Activated naive CD8-positive, alpha-beta T cell treated with anti-CD3 and anti-CD28 coated beads, Interleukin-2, amount 10 ng/mL, durations not matched to agents 7 days and 5 days (primary cell): ENCODE results near the gene PRKCH. TPM values are rescaled to one million over a fixed set of nuclear protein-coding genes. Genes with fewer than 3 reads are reported as not detected.

Experiments used
- ATAC-seq: fragments of 150-1000 bp; cut with Tn5 transposase; one replicate; pipeline ENCODE4 v1.10.0; 2021; ENCODE audit warnings: low read depth, moderate library complexity
- POLR2A ChIA-PET: fragments of 350-600 bp; sonication (Branson Sonifier 250); formaldehyde crosslinking; loops from one replicate; lab custom pipeline; 2021; ENCODE audit warnings: antibody characterized with exemption; lab: Charles Lee
- DNase-seq: peaks from one replicate; pipeline ENCODE4 v3.0.0; 2021
- H3K27ac Mint-ChIP-seq: one replicate; pipeline ENCODE4 v1.8.0; 2022; ENCODE audit warnings: mild to moderate bottlenecking, mixed read lengths
- H3K27me3 Mint-ChIP-seq: one replicate; pipeline ENCODE4 v1.8.0; 2022; ENCODE audit warnings: mild to moderate bottlenecking, moderate library complexity, mixed read lengths
- H3K36me3 Mint-ChIP-seq: one replicate; pipeline ENCODE4 v1.8.0; 2021; ENCODE audit warnings: mild to moderate bottlenecking, mixed read lengths
- H3K4me1 Mint-ChIP-seq: one replicate; pipeline ENCODE4 v1.8.0; 2021; ENCODE audit warnings: mixed read lengths
- H3K4me3 Mint-ChIP-seq: one replicate; pipeline ENCODE4 v1.8.0; 2022; ENCODE audit warnings: mild to moderate bottlenecking, moderate library complexity, mixed read lengths
- H3K9me3 Mint-ChIP-seq: one replicate; pipeline ENCODE4 v1.8.0; 2021; ENCODE audit warnings: mixed read lengths
- total RNA-seq, 2 experiments: library from RNA; stranded (reverse); gene quantifications; one replicate each; pipeline ENCODE4 v1.2.3, GENCODE V29; 2021

The PRKCH gene
- total RNA-seq, 2 experiments from 2014 or later: 318 TPM

DNA sequence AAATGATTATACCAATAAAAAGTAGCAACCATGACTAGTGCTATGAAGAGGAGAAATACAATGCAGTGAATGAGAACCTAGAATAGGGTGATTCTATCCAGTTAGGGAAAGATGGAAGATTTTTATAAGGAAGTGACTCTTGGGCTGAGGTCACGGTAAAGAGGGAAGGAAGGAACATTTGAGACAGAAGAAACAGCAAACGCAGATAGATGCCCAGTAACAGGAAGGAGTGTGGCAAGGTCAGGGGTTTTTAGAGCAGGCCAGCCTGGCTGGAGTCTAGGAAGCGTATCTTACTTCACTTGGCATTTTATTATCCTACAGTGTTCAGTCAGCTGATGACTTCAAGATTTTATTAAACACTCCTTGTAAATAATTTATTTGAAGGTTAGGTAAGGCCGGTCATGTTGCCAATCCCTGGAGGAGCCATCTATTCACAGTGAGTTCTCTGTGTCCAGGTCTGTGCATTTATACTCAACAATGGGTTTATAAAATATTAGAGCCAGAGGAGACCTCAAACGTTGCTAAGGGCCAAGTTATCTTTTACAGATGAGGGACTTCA is 170.6 kb downstream of the PRKCH start:
- Mint-ChIP-seq H3K36me3 (peaks cover 31% of the 10 kb centered on the region), H3K27ac (no peak overlapping the region), H3K27me3 (no peaks in the 10 kb centered on the region), H3K4me1 (peaks cover 24% of the 10 kb centered on the region), H3K4me3 (no peak overlapping the region), H3K9me3 (no peaks in the 10 kb centered on the region)
- no peak for DNase-seq
- POLR2A ChIA-PET: no interaction called here
- ATAC-seq: no peak

DNA sequence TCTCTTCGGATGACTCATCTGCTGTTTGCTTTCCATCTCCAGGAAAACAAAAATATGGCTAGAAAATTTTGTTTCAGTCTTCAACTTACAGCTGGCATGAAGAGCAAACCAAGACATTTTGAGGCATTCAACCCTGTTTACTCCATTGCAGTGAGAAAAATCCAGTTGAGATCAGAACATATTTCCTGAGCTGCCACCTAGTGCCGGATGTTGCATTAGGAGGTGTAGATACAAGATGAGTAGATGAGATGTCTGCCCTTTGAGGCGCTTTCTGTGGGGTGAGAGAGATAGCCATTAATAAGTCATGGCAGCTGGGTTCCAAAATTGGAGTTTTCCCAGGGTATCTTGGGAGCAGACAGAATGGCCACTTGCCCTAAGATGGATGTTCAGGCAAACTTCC is 171.1 kb downstream of the PRKCH start:
- H3K4me3 Mint-ChIP-seq: no peak overlapping the region
- no peak for DNase-seq

DNA sequence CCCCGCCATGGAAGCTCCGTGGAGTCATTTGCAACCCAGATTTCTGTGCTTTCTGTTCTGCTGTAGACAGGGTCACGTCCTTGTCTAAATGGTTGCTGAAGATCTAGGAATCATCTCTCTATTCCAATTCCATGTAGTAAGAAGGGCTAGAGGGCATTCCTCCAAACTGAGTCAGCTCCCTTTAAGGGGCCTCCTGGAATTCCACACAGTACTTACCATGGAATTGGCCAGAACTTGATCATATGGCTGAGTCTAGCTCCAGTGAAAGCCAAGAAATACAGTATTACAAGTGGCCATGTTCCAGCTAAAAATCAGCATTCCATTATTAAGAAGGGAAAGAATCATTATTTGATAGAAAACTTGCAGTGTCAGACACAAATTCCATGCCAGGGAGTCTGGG is 171.9 kb downstream of the PRKCH start:
- Mint-ChIP-seq H3K27ac (no peak overlapping the region), H3K36me3 (peaks cover 33% of the 10 kb centered on the region), H3K27me3 (no peaks in the 10 kb centered on the region), H3K9me3 (no peaks in the 10 kb centered on the region), H3K4me1 (peaks cover 19% of the 10 kb centered on the region), H3K4me3 (no peak overlapping the region)
- POLR2A ChIA-PET: interaction anchor here (0.8 to 1.8 kb wide), 2 partner anchors 9 to 14 kb away, joined by 3 to 8 read pairs; no protein-coding TSS in a partner anchor
- ATAC-seq (no peak), DNase-seq (no peak)

More for the DNA sequence above, 171.1 kb downstream of the PRKCH start:
- Mint-ChIP-seq H3K4me1 (peaks cover 19% of the 10 kb centered on the region), H3K27ac (no peak overlapping the region), H3K27me3 (no peaks in the 10 kb centered on the region), H3K9me3 (no peaks in the 10 kb centered on the region), H3K36me3 (peaks cover 31% of the 10 kb centered on the region)
- POLR2A ChIA-PET: interaction anchor here (0.5 kb wide), 1 partner anchor 12 kb away, joined by 3 read pairs; no protein-coding TSS in a partner anchor
- ATAC-seq: no peak

DNA sequence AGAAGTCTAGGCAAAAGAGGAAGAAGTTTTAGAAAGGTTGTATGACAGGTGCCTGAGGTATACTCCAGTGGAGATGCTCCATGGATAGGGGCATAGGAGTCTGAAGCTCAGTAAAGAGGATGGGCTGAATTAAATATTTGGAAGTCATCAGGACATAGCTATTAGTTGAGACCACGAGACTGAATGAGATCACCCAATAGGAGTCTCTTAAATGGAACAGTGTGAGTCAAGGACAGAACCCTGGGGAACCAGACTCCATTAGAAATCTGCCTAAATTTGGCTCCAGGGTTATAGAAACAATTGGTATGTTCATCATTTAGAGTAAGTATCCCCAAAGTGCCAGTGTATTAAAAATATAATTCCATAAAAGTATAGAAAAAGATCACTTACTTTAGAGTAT is 172.6 kb downstream of the PRKCH start:
- peaks cover 33% of the 10 kb centered on the region for H3K36me3 Mint-ChIP-seq
- DNase-seq (no peak), ATAC-seq (no peak)
- H3K4me3 Mint-ChIP-seq: no peak overlapping the region
- H3K27me3 Mint-ChIP-seq: no peaks in the 10 kb centered on the region
- H3K9me3 Mint-ChIP-seq: no peaks in the 10 kb centered on the region
- POLR2A ChIA-PET: interaction anchor here (1.8 kb wide), 1 partner anchor 15 kb away, joined by 8 read pairs; no protein-coding TSS in a partner anchor
- H3K4me1 Mint-ChIP-seq: peaks cover 19% of the 10 kb centered on the region
- no peak overlapping the region for H3K27ac Mint-ChIP-seq

DNA sequence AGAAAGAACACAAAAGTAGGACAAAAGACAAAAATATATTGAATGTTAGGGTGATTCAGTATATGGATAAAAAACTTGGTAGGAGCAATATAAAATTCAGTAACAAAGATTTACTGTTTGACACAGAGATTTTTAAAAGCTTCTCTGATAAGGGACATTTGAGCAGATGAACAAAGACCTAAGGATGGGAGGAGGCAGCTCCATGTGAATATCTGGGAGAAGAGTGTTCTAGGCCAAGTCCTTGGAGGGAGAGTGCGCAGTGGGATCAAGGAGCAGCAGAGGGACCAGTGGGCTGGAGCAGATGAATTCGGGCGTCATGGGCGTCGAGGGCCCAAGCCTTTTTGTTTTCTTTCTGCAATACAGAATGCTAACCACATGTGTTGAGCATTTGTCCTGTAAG is 174.4 kb downstream of the PRKCH start:
- ATAC-seq (no peak), DNase-seq (no peak)
- H3K4me1 Mint-ChIP-seq: peaks cover 27% of the 10 kb centered on the region
- POLR2A ChIA-PET: no interaction called here
- H3K27ac Mint-ChIP-seq: peak overlapping the region; percentile 8
- H3K9me3 Mint-ChIP-seq: no peaks in the 10 kb centered on the region
- no peak overlapping the region for H3K4me3 Mint-ChIP-seq
- H3K36me3 Mint-ChIP-seq: peaks cover 41% of the 10 kb centered on the region
- H3K27me3 Mint-ChIP-seq: no peaks in the 10 kb centered on the region

DNA sequence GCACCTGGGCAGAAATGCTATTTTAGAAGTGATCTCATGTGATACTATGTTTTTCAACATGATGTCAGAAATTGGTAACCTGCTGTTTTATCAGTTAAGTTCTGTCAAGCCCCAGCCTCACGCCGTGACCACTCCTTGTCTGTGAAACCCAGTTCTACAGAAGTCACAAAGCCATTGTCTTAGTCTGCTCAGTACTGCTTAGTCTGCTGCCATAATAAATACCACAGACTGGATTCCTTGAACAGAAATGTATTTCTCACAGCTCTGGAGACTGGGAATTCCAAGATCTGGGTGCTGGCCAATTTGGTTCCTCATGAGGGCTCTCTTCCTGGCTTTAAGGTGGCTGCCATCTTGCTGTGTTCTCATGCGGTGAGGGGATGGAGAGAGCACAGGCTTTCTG is 176.9 kb downstream of the PRKCH start:
- no peaks in the 10 kb centered on the region for H3K27me3 Mint-ChIP-seq
- no peak overlapping the region for H3K27ac Mint-ChIP-seq
- DNase-seq (no peak), ATAC-seq (no peak)
- no peak overlapping the region for H3K4me3 Mint-ChIP-seq
- H3K9me3 Mint-ChIP-seq: no peaks in the 10 kb centered on the region
- peaks cover 46% of the 10 kb centered on the region for H3K36me3 Mint-ChIP-seq
- H3K4me1 Mint-ChIP-seq: peaks cover 45% of the 10 kb centered on the region
- POLR2A ChIA-PET: no interaction called here

DNA sequence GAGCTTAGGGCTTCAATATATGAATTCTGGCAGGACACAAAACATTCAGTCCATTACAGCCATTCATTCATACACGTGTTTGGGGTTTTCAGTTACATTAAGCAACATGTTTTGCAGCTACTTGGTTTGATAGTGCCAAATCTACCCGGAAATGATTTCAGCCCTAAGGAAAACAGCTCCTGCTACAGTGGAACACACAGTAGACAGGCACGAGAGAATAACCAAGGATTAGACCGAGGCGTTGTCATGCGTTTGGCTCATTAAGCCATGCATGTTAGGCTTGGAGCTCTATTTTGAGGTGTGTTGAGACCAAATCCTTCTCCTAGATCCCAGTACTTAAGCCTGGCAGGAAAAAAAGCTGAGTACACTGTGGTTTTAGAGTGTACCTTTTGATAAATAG is 177.4 kb downstream of the PRKCH start:
- ATAC-seq (no peak), DNase-seq (no peak)
- Mint-ChIP-seq H3K4me1 (peaks cover 50% of the 10 kb centered on the region), H3K27ac (no peak overlapping the region), H3K9me3 (no peaks in the 10 kb centered on the region), H3K36me3 (peaks cover 49% of the 10 kb centered on the region), H3K27me3 (no peaks in the 10 kb centered on the region), H3K4me3 (no peak overlapping the region)
- POLR2A ChIA-PET: no interaction called here

DNA sequence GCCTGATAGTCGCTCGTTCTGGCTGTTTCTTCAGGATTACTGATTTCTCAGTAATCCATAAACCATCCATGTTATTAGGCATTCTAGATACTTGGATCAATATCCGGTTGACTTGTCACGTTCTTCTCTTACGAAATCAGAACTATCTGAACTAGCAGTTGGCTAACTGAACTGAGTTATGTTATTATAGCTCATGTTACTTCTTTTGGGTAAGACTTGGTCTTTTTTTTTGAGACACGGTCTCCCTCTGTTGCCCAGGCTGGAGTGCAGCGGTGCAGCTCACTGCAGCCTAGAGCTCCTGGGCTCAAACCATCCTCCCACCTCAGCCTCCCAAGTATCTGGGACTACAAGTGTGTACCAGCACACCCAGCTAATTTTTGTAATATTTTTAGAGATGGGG is 178.6 kb downstream of the PRKCH start:
- Mint-ChIP-seq H3K4me1 (peaks cover 50% of the 10 kb centered on the region), H3K4me3 (no peak overlapping the region), H3K27me3 (no peaks in the 10 kb centered on the region), H3K36me3 (peaks cover 53% of the 10 kb centered on the region), H3K9me3 (peaks cover 2% of the 10 kb centered on the region), H3K27ac (no peak overlapping the region)
- no peak for DNase-seq
- no peak for ATAC-seq
- POLR2A ChIA-PET: no interaction called here

DNA sequence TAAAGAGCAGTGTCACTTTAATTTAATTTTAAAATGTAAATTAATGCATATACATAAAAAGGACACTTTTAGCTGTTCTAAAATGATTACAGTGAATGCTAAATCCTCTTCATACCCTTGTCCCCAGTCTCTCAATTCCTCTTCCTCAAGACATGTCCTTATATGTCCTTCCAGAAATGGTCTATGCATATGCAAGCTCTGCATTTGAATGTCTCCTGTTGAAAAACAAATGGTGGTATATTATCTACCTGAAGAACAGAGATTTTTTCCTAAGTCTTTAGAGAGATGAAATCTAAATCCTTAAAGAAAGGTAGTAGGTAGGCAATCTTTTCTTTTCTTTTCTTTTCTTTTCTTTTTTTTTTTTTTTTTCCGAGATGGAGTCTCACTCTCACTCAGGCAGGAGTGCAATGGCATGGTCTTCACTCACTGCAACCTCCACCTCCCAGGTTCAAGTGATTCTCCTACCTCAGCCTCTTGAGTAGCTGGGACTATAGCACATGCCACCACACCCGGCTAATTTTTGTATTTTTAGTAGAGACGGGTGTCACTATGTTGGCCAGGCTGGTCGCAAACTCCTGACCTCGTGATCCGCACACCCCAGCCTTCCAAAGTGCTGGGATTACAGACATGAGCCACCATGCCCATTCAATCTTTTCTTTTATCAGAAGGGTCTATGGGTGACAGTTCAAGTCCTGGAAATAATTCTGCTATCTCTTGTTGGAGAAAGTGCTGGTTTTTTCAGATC is 180.5 kb downstream of the PRKCH start:
- H3K36me3 Mint-ChIP-seq: peaks cover 56% of the 10 kb centered on the region
- H3K27me3 Mint-ChIP-seq: no peaks in the 10 kb centered on the region
- POLR2A ChIA-PET: interaction anchor here (0.7 to 0.9 kb wide), 4 partner anchors 9 to 1255 kb away, joined by 3 to 6 read pairs (median 3); no protein-coding TSS in a partner anchor
- ATAC-seq (no peak), DNase-seq (no peak)
- H3K9me3 Mint-ChIP-seq: peaks cover 2% of the 10 kb centered on the region
- peak overlapping the region; percentile 85 for H3K4me3 Mint-ChIP-seq
- H3K4me1 Mint-ChIP-seq: peaks cover 56% of the 10 kb centered on the region
- peak overlapping the region; percentile 98 for H3K27ac Mint-ChIP-seq

DNA sequence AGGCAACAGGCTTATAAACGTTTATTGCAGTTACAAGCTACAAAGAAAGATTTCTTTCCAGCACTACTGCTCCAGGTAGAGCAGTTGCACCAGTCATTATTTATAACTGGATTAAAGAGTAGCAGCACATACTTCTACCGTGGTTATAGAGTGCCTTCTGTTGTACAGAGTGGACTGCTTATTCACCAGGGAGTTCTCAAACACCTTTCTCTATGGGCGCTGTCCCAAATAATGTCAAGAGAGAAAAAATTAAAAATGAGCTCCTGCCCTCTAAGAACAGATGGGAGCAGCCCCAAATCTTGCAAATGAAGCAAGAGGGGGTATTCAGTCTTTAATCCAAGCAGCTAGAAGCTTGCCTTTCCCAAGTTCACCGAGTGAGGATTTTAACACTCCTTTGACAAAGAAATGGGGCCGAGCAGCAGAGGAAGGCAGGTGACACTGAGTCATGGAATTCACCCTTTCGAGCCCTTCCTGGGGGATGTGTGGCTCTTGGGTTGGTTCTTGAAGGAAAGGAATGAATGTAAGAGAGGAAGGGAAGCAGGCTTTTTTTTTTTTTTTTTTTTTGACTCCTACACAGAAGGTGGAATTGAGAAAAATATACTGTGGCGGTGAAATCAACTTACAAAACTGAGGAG is 181.2 kb downstream of the PRKCH start:
- peak overlapping the region; percentile 98 for H3K27ac Mint-ChIP-seq
- ATAC-seq: no peak

DNA sequence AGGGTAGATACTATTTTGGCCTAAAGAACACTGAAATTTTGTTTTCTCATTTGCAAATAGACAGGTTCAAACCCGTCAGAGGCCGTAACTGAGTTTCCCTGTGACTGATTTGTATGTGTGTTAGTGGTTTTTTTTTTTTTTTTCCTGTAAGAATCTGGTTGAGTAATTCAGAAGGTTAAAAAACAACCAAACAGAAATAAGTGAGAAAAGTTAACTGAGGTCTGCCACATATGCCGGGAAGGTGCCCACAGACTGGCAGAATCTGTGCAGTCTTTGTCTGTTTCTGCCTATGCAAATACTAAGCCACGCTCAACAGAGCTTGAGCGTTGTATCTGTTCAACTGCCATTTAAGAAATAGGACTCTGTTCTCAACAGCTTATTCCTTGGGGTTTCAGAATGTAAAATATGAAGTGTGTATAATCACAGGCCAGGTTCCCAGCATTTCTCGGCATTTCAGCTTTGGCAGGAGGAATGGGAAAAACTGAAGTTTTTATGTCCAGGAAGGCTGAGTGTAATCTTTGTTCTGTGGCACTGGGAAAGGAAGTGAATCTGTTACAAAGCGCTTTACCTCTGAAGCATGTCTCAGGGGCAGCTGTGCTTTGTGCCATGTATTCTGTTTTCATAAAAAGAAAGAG is 181.9 kb downstream of the PRKCH start:
- no peaks in the 10 kb centered on the region for H3K27me3 Mint-ChIP-seq

More for the DNA sequence above, 181.2 kb downstream of the PRKCH start:
- Mint-ChIP-seq H3K4me1 (peaks cover 60% of the 10 kb centered on the region), H3K27me3 (no peaks in the 10 kb centered on the region), H3K36me3 (peaks cover 55% of the 10 kb centered on the region), H3K4me3 (peak overlapping the region; percentile 85), H3K9me3 (peaks cover 2% of the 10 kb centered on the region)
- no peak for DNase-seq
- POLR2A ChIA-PET: interaction anchor here (0.7 to 1.1 kb wide), 3 partner anchors 38 to 1255 kb away, joined by 3 read pairs; no protein-coding TSS in a partner anchor

DNA sequence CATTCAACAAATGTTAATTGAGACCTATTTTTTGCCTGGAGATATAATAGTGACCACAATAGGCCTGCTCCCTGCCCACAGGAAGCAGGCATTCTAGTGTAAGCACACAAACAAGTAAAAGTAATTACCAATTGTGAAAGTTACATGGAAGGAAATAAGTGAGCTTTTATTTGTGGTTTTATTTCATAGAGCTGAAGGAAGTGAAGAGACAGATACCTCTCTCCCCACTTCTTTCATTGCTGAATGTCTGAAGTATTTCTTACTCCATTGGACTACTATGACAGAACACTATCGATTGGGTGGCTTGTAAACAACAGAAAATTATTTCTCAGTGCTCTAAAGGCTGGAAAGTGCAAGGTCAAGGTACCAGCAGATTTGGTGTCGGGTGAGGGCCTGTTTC is 183.5 kb downstream of the PRKCH start:
- ATAC-seq (peak; percentile 21), DNase-seq (no peak)
- H3K27me3 Mint-ChIP-seq: no peaks in the 10 kb centered on the region
- POLR2A ChIA-PET: interaction anchor here (0.6 to 1.6 kb wide), 7 partner anchors 8 to 215 kb away, joined by 3 read pairs; no protein-coding TSS in a partner anchor
- peak overlapping the region; percentile 78 for H3K27ac Mint-ChIP-seq
- H3K4me1 Mint-ChIP-seq: peaks cover 65% of the 10 kb centered on the region
- H3K36me3 Mint-ChIP-seq: peaks cover 59% of the 10 kb centered on the region
- H3K4me3 Mint-ChIP-seq: peak overlapping the region; percentile 29
- H3K9me3 Mint-ChIP-seq: peaks cover 2% of the 10 kb centered on the region

More for the DNA sequence above, 181.9 kb downstream of the PRKCH start:
- Mint-ChIP-seq H3K4me3 (peak overlapping the region; percentile 85), H3K4me1 (peaks cover 65% of the 10 kb centered on the region), H3K27ac (peak overlapping the region; percentile 98), H3K9me3 (peaks cover 2% of the 10 kb centered on the region), H3K36me3 (peaks cover 57% of the 10 kb centered on the region)
- DNase-seq (no peak), ATAC-seq (peak; percentile 67)
- POLR2A ChIA-PET: interaction anchor here (0.5 to 1.4 kb wide), 7 partner anchors 8 to 199 kb away, joined by 3 to 8 read pairs (median 4); partner anchors contain the start of gene HIF1A
